ENCODE measurements around the gene FOXN3. TPM values are rescaled to one million over a fixed set of nuclear protein-coding genes. Genes with fewer than 3 reads are reported as not detected.

Gene FOXN3
- total RNA-seq, 2 experiments from 2014 or later: 68.3 to 80.8 TPM

- POLR2A ChIA-PET: no interaction called here
- CTCF ChIA-PET: no interaction called here
Measured at GRCh38 chr14:89249972-89250654, 166.9 kb downstream of the FOXN3 start.

GRCh38 chr14:89249065-89249695 lies 167.9 kb downstream of the FOXN3 start:
- ChIA-PET POLR2A (no interaction called here), CTCF (no interaction called here)

GRCh38 chr14:89248411-89249064 lies 168.5 kb downstream of the FOXN3 start:
- ChIA-PET POLR2A (no interaction called here), CTCF (no interaction called here)

- CTCF ChIA-PET: no interaction called here
- POLR2A ChIA-PET: no interaction called here
Measured at GRCh38 chr14:89247457-89248122, 169.4 kb downstream of the FOXN3 start.

GRCh38 chr14:89246290-89246689 lies 170.7 kb downstream of the FOXN3 start:
- CTCF ChIA-PET: no interaction called here
- POLR2A ChIA-PET: no interaction called here

- CTCF ChIA-PET: no interaction called here
- POLR2A ChIA-PET: no interaction called here
Measured at GRCh38 chr14:89245802-89246201, 171.2 kb downstream of the FOXN3 start.

- ChIA-PET POLR2A (no interaction called here), CTCF (interaction anchor here (0.5 to 1.2 kb wide), 2 partner anchors 41 to 42 kb away, joined by 3 read pairs; no protein-coding TSS in a partner anchor)
Measured at GRCh38 chr14:89244720-89245119, 172.3 kb downstream of the FOXN3 start.

- POLR2A ChIA-PET: no interaction called here
- CTCF ChIA-PET: interaction anchor here (1.2 kb wide), 1 partner anchor 41 kb away, joined by 3 read pairs; no protein-coding TSS in a partner anchor
Measured at GRCh38 chr14:89243741-89244140, 173.3 kb downstream of the FOXN3 start.

- CTCF ChIA-PET: no interaction called here
- POLR2A ChIA-PET: no interaction called here
Measured at GRCh38 chr14:89243286-89243685, 173.7 kb downstream of the FOXN3 start.

- CTCF ChIA-PET: no interaction called here
- POLR2A ChIA-PET: no interaction called here
Measured at GRCh38 chr14:89242652-89243279, 174.3 kb downstream of the FOXN3 start.

GRCh38 chr14:89241934-89242651 lies 174.9 kb downstream of the FOXN3 start:
- POLR2A ChIA-PET: no interaction called here
- CTCF ChIA-PET: no interaction called here

GRCh38 chr14:89241257-89241656 lies 175.8 kb downstream of the FOXN3 start:
- ChIA-PET CTCF (no interaction called here), POLR2A (no interaction called here)

- ChIA-PET POLR2A (no interaction called here), CTCF (no interaction called here)
Measured at GRCh38 chr14:89240414-89240813, 176.6 kb downstream of the FOXN3 start.

- POLR2A ChIA-PET: no interaction called here
- CTCF ChIA-PET: no interaction called here
Measured at GRCh38 chr14:89239023-89239422, 178.0 kb downstream of the FOXN3 start.

GRCh38 chr14:89237921-89238529 lies 179.0 kb downstream of the FOXN3 start:
- POLR2A ChIA-PET: no interaction called here
- CTCF ChIA-PET: no interaction called here

GRCh38 chr14:89236851-89237250 lies 180.2 kb downstream of the FOXN3 start:
- ChIA-PET POLR2A (no interaction called here), CTCF (interaction anchor here (0.8 kb wide), 1 partner anchor 20 kb away, joined by 3 read pairs; no protein-coding TSS in a partner anchor)

GRCh38 chr14:89233184-89233583 lies 183.8 kb downstream of the FOXN3 start:
- POLR2A ChIA-PET: no interaction called here
- CTCF ChIA-PET: interaction anchor here (0.6 kb wide), 1 partner anchor 79 kb away, joined by 4 read pairs; no protein-coding TSS in a partner anchor

- CTCF ChIA-PET: interaction anchor here (0.6 kb wide), 1 partner anchor 80 kb away, joined by 4 read pairs; no protein-coding TSS in a partner anchor
Measured at GRCh38 chr14:89232265-89233070, 184.6 kb downstream of the FOXN3 start.

More at GRCh38 chr14:89232265-89233070, 184.6 kb downstream of the FOXN3 start:
- POLR2A ChIA-PET: no interaction called here

Measured in activated CD8-positive, alpha-beta memory T cell treated with anti-CD3 and anti-CD28 coated beads for 36 hours (primary cell).